DND-41 (cell line): Measurements from ENCODE around the gene OR7G2.

Source experiments
- EZH2 ChIP-seq: IDR thresholded peaks from 3 replicates; pipeline ENCODE4 v1.6.1; 2012; ENCODE audit warnings: borderline replicate concordance, low read depth, mild to moderate bottlenecking, moderate library complexity, low read length, inconsistent platforms; ENCODE audit not compliant: severe bottlenecking
- TF ChIP-seq, protein P1 (sequence below): IDR thresholded peaks from 2 replicates; pipeline ENCODE4 v1.5.1; 2012; ENCODE audit warnings: borderline replicate concordance, low read length, moderate library complexity, mild to moderate bottlenecking; ENCODE audit not compliant: poor library complexity, severe bottlenecking; ENCODE audit errors: extremely low read depth

DNA sequence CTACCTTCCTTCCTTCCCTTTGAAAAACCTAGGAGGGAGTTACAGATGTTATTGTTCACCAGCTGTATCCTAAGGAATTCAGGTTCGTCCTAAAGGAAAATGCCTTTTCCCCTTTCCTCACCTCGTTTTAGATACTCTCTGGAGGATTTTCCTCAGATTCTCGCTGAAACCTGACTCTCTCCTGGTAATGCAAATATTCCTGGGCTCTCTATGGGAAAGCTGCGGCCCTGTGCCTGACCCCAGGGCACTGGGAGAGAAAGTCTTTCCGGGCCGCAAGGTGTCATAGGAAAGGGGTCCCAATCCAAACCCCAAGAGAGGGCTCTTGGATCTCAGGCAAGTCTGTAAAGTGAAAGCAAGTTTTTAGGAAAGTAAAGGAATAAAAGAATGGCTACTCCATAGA is 33.5 kb downstream of the OR7G2 start:
- TF ChIP-seq, protein P1, sequence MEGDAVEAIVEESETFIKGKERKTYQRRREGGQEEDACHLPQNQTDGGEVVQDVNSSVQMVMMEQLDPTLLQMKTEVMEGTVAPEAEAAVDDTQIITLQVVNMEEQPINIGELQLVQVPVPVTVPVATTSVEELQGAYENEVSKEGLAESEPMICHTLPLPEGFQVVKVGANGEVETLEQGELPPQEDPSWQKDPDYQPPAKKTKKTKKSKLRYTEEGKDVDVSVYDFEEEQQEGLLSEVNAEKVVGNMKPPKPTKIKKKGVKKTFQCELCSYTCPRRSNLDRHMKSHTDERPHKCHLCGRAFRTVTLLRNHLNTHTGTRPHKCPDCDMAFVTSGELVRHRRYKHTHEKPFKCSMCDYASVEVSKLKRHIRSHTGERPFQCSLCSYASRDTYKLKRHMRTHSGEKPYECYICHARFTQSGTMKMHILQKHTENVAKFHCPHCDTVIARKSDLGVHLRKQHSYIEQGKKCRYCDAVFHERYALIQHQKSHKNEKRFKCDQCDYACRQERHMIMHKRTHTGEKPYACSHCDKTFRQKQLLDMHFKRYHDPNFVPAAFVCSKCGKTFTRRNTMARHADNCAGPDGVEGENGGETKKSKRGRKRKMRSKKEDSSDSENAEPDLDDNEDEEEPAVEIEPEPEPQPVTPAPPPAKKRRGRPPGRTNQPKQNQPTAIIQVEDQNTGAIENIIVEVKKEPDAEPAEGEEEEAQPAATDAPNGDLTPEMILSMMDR, result no peak
- TF ChIP-seq EZH2, result no peak
